Caco-2 (cell line): ENCODE data around the gene FN1. TPM values are rescaled to one million over a fixed set of nuclear protein-coding genes. Genes with fewer than 3 reads are reported as not detected.

Source experiments
- BruUV-seq: library from RNA; stranded (reverse); fragments of 400-500 nt; replicated peaks from 2 replicates; lab custom pipeline; 2021; lab: Mats Ljungman, UMichigan
- CTCF ChIA-PET: fragments of 300-600 bp; sonication (Branson Sonifier 250); formaldehyde crosslinking; loops from one replicate; lab custom pipeline; 2022; ENCODE audit warnings: antibody characterized with exemption; lab: Charles Lee
- POLR2A ChIA-PET: fragments of 300-600 bp; sonication (Branson Sonifier 250); formaldehyde crosslinking; loops from one replicate; lab custom pipeline; 2022; ENCODE audit warnings: antibody characterized with exemption; lab: Charles Lee
- DNase-seq, 2 experiments: peaks; one replicate each; pipeline versions ENCODE4 v3.0.0 to v3.0.0-alpha.2; 2020 to 2022
- H3K27me3 ChIP-seq: replicated peaks from 2 replicates; pipeline ENCODE4 v1.6.0; 2011; ENCODE audit warnings: low read length; ENCODE audit not compliant: control insufficient read depth, insufficient read depth
- H3K36me3 ChIP-seq: 2 replicates; pipeline ENCODE4 v1.5.1; 2011; ENCODE audit warnings: low read length; ENCODE audit not compliant: control insufficient read depth, insufficient read depth
- H3K4me1 ChIP-seq: fragments of 250-450 bp; sonication (Bioruptor Pico); 2 replicates; pipeline ENCODE4 v1.5.1; 2020; ENCODE audit warnings: mild to moderate bottlenecking
- H3K4me3 ChIP-seq: 2 replicates; pipeline ENCODE4 v1.5.1; 2011; ENCODE audit warnings: low read depth, mild to moderate bottlenecking, control low read depth, low read length
- H3K9me3 ChIP-seq: fragments of 250-450 bp; sonication (Bioruptor Pico); 2 replicates; pipeline ENCODE4 v1.5.1; 2020; ENCODE audit warnings: mild to moderate bottlenecking, moderate library complexity
- H3K27ac Mint-ChIP-seq: one replicate; pipeline ENCODE4 v1.8.0; 2022; ENCODE audit warnings: mixed read lengths; ENCODE audit not compliant: unreplicated experiment
- H3K27me3 Mint-ChIP-seq: one replicate; pipeline ENCODE4 v1.8.0; 2022; ENCODE audit warnings: mixed read lengths; ENCODE audit not compliant: insufficient read depth, unreplicated experiment
- H3K36me3 Mint-ChIP-seq: one replicate; pipeline ENCODE4 v1.8.0; 2022; ENCODE audit warnings: mild to moderate bottlenecking, mixed read lengths; ENCODE audit not compliant: insufficient read depth, unreplicated experiment
- H3K4me1 Mint-ChIP-seq: one replicate; pipeline ENCODE4 v1.8.0; 2022; ENCODE audit warnings: low read depth, mixed read lengths; ENCODE audit not compliant: unreplicated experiment
- H3K4me3 Mint-ChIP-seq: one replicate; pipeline ENCODE4 v1.8.0; 2022; ENCODE audit warnings: mild to moderate bottlenecking, moderate library complexity, mixed read lengths; ENCODE audit not compliant: unreplicated experiment
- H3K9me3 Mint-ChIP-seq: one replicate; pipeline ENCODE4 v1.8.0; 2022; ENCODE audit warnings: mixed read lengths; ENCODE audit not compliant: unreplicated experiment
- intact Hi-C: fragments of 100-400 bp; cut with micrococcal nuclease; formaldehyde crosslinking; loops from one replicate; pipeline ENCODE4 v1.10.0; 2022; ENCODE audit not compliant: unreplicated experiment
- total RNA-seq: library from RNA; stranded (reverse); gene quantifications from 2 replicates; pipeline ENCODE4 v1.2.3, GENCODE V29; 2022
- TF ChIP-seq, protein P1 (sequence below), 2 experiments: fragments of 200-600 bp in 1 of 2; IDR thresholded peaks; 1 replicate in 1 of 2; 2 replicates in 1 of 2; pipeline versions ENCODE4 v1.5.1 to v1.8.0; 2011 to 2022; ENCODE audit warnings: antibody characterized with exemption in 1 of 2, control low read depth in 1 of 2, inconsistent platforms in 1 of 2, low read depth in 1 of 2, low read length in 1 of 2, mild to moderate bottlenecking in 1 of 2, moderate library complexity in 1 of 2; ENCODE audit not compliant: insufficient read depth in 1 of 2, severe bottlenecking in 1 of 2, unreplicated experiment in 1 of 2

Gene FN1
- total RNA-seq, 1 experiment from 2014 or later, result 3,805 TPM

DNA sequence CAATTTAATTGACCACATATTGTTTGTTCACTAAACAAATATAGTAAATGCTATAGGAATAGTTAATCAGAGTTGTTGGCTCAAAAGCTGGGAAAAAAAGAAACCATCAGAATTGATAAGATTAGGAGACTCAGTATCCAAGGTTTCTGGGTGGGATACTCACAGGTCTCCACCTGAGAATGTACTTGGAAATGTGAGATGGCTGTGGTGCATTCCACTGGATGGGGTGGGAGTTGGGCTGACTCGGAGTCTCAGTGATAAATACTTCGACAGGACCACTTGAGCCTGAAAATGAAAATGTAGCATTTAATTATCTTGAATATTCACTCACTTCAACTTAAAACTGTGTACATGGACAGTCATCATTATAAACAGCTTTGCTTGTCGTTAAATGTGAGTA, 21.2 kb downstream of the FN1 start:
- H3K4me3 ChIP-seq, result no peak overlapping the region
- peaks cover 31% of the 10 kb centered on the region for H3K4me1 Mint-ChIP-seq
- no peaks in the 10 kb centered on the region for H3K9me3 Mint-ChIP-seq
- peak overlapping the region; percentile 80 for H3K27ac Mint-ChIP-seq
- H3K36me3 Mint-ChIP-seq, result peaks cover 95% of the 10 kb centered on the region
- no peaks in the 10 kb centered on the region for H3K27me3 ChIP-seq
- DNase-seq, result no peak
- H3K9me3 ChIP-seq, result no peaks in the 10 kb centered on the region
- TF ChIP-seq, protein P1, sequence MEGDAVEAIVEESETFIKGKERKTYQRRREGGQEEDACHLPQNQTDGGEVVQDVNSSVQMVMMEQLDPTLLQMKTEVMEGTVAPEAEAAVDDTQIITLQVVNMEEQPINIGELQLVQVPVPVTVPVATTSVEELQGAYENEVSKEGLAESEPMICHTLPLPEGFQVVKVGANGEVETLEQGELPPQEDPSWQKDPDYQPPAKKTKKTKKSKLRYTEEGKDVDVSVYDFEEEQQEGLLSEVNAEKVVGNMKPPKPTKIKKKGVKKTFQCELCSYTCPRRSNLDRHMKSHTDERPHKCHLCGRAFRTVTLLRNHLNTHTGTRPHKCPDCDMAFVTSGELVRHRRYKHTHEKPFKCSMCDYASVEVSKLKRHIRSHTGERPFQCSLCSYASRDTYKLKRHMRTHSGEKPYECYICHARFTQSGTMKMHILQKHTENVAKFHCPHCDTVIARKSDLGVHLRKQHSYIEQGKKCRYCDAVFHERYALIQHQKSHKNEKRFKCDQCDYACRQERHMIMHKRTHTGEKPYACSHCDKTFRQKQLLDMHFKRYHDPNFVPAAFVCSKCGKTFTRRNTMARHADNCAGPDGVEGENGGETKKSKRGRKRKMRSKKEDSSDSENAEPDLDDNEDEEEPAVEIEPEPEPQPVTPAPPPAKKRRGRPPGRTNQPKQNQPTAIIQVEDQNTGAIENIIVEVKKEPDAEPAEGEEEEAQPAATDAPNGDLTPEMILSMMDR (IDR thresholded peaks at IDR 0.05; ENCODE audit: insufficient read depth in 1 of 2, low read depth in 1 of 2, low read length in 1 of 2, severe bottlenecking in 1 of 2, unreplicated experiment in 1 of 2), result no peak
- CTCF ChIA-PET, result no interaction called here
- no peaks in the 10 kb centered on the region for H3K27me3 Mint-ChIP-seq
- POLR2A ChIA-PET, result no interaction called here
- peaks cover 11% of the 10 kb centered on the region for H3K36me3 ChIP-seq
- H3K4me3 Mint-ChIP-seq, result peak overlapping the region; percentile 5
- H3K4me1 ChIP-seq, result peaks cover 58% of the 10 kb centered on the region
- no TSS peak for BruUV-seq
- intact Hi-C loops, result no loop called here

DNA sequence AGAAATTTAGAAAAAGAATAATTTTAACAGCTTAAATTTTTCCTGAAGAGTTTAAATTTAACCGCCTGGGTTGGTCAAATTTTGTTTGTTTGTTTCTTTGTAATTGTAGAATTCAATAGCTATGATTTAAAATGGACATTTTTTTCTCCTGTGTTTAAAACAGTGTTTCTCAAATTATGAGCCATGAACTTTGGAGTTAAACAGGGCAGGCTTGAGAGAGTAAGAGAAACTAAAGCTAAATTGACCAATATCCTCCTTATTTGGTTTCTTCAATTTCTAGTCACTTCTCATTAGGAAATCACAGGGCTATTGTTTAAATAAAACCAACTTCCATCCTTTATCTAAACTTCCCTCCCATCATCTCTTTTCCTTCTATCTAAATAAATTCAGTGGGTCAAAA, 21.9 kb downstream of the FN1 start:
- DNase-seq, result no peak
- Histone ChIP-seq H3K27me3 (no peaks in the 10 kb centered on the region), H3K4me1 (peaks cover 51% of the 10 kb centered on the region), H3K36me3 (peaks cover 11% of the 10 kb centered on the region), H3K4me3 (no peak overlapping the region), H3K9me3 (no peaks in the 10 kb centered on the region)
- Mint-ChIP-seq H3K36me3 (peaks cover 95% of the 10 kb centered on the region), H3K27me3 (no peaks in the 10 kb centered on the region), H3K9me3 (no peaks in the 10 kb centered on the region), H3K4me1 (peaks cover 31% of the 10 kb centered on the region), H3K27ac (peak overlapping the region; percentile 80), H3K4me3 (no peak overlapping the region)
- ChIA-PET CTCF (no interaction called here), POLR2A (no interaction called here)
- intact Hi-C loops, result no loop called here
- no TSS peak for BruUV-seq
- TF ChIP-seq, protein P1 (IDR thresholded peaks at IDR 0.05; ENCODE audit: insufficient read depth in 1 of 2, low read depth in 1 of 2, low read length in 1 of 2, severe bottlenecking in 1 of 2, unreplicated experiment in 1 of 2), result no peak

DNA sequence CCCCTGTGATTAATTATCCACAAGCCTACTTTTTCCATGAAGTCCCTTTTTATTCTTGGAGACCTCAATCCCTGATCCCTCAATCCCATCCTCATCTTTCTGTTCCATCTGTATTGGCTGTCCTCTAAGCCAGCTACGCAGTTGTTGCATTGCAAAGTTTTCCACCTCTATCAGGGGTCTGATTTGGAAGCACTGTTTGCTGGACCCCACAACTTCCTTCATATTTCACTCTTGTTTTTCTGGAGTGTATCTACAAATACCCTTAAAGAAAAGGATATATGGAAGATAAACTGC, 22.4 kb downstream of the FN1 start:
- peaks cover 11% of the 10 kb centered on the region for H3K36me3 ChIP-seq
- no peaks in the 10 kb centered on the region for H3K27me3 ChIP-seq
- Mint-ChIP-seq H3K27me3 (no peaks in the 10 kb centered on the region), H3K27ac (peak overlapping the region; percentile 80), H3K36me3 (peaks cover 95% of the 10 kb centered on the region), H3K9me3 (no peaks in the 10 kb centered on the region), H3K4me3 (peak overlapping the region; percentile 52), H3K4me1 (peaks cover 31% of the 10 kb centered on the region)
- H3K9me3 ChIP-seq, result no peaks in the 10 kb centered on the region
- DNase-seq, result no peak
- intact Hi-C loops, result no loop called here
- BruUV-seq, result no TSS peak
- TF ChIP-seq, protein P1 (IDR thresholded peaks at IDR 0.05; ENCODE audit: insufficient read depth in 1 of 2, low read depth in 1 of 2, low read length in 1 of 2, severe bottlenecking in 1 of 2, unreplicated experiment in 1 of 2), result no peak
- ChIA-PET POLR2A (no interaction called here), CTCF (no interaction called here)
- H3K4me3 ChIP-seq, result no peak overlapping the region
- H3K4me1 ChIP-seq, result peaks cover 46% of the 10 kb centered on the region
